GM06990 (cell line): Measurements from ENCODE around the gene MIEN1.

Experiments used
- DNase-seq: peaks from one replicate; pipeline ENCODE4 v3.0.0-alpha.2; 2011; ENCODE audit not compliant: insufficient read length; ENCODE audit errors: extremely low read depth
- H3K27me3 ChIP-seq: replicated peaks from 2 replicates; pipeline ENCODE4 v1.6.0; 2011; ENCODE audit warnings: low read length; ENCODE audit not compliant: control insufficient read depth, insufficient read depth
- H3K36me3 ChIP-seq: 2 replicates; pipeline ENCODE4 v1.5.1; 2011; ENCODE audit warnings: low read length; ENCODE audit not compliant: control insufficient read depth, insufficient read depth
- H3K4me3 ChIP-seq: replicated peaks from 2 replicates; pipeline ENCODE4 v1.5.1; 2011; ENCODE audit warnings: low read depth, mild to moderate bottlenecking, control low read depth, low read length
- TF ChIP-seq, protein P1 (sequence below): IDR thresholded peaks from 2 replicates; pipeline ENCODE4 v1.5.1; 2011; ENCODE audit warnings: low read length, control low read depth, mild to moderate bottlenecking, inconsistent platforms; ENCODE audit not compliant: insufficient read depth, poor library complexity, severe bottlenecking

The MIEN1 gene

DNA sequence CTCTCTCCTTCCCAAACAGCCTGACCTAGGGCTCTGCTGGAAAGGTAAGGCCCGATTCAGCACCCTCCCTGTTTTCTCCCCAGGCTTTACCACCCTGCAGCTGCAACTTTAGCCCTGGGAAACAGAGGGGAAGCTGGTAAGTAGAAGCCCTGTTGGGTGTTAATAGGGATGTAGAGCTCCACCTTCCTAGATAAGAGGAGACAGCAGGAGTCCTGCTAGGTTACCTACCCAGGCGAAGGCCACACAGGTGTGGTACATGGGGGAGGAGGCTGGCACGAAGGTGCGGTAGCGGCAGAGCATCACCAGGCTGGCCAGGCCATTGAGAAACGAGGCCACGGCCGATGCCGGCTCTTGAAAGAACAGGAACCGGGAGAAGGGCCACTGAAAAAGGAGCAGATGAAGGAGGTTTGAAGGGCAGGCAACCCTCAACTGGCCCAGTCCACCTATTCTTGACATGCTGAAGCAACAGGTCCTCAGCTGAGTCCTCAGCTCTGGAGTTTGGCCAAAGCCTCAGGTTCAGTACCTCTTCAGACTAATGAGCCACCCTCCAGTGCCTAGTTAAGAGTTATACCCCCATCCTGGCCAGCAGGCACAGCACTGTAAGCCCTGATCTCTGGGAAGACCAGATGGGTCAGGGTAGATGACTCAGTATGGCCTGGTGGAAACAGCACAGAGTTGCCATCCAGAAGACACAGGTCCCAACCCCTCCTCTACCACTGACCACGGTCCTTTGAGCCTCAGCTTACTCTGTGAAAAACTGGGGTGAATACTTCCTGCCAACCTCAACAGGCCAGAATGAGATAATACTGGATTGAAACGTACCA is 45.8 kb downstream of the MIEN1 start:
- DNase-seq: no peak
- Histone ChIP-seq H3K4me3 (no peak overlapping the region), H3K36me3 (no peaks in the 10 kb centered on the region; the same call in 1 of the 2 replicates), H3K27me3 (no peaks in the 10 kb centered on the region)
- TF ChIP-seq, protein P1, sequence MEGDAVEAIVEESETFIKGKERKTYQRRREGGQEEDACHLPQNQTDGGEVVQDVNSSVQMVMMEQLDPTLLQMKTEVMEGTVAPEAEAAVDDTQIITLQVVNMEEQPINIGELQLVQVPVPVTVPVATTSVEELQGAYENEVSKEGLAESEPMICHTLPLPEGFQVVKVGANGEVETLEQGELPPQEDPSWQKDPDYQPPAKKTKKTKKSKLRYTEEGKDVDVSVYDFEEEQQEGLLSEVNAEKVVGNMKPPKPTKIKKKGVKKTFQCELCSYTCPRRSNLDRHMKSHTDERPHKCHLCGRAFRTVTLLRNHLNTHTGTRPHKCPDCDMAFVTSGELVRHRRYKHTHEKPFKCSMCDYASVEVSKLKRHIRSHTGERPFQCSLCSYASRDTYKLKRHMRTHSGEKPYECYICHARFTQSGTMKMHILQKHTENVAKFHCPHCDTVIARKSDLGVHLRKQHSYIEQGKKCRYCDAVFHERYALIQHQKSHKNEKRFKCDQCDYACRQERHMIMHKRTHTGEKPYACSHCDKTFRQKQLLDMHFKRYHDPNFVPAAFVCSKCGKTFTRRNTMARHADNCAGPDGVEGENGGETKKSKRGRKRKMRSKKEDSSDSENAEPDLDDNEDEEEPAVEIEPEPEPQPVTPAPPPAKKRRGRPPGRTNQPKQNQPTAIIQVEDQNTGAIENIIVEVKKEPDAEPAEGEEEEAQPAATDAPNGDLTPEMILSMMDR: no peak

DNA sequence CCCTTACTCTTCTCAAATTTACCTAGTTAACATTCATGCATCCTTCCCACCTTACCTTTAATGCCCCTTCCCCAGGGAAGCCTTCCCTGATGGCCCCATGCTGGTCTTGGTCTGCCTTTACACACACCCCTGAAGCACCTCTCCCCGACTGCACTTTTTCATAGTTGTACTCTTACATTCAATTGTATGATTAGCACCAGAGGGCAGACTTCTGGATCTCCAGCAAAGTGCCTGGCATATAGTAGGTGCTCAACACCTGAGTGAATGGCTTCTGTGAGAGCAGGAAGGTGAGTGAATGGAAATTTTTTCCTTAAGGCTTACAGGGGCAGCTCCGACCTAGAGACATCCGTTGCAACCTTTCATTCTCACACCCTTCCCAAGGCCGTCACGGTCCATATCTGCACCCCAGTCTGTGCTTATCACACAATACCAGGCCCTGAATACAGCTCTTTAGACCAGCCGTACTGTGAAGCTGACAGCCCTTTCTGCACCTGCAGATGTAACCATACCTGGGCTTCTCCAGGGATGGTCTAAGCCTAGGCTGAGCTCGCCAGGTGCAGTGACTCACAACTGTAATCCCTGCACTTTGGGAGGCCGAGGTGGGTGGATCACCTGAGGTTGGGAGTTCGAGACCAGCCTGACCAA is 46.9 kb downstream of the MIEN1 start:
- H3K36me3 ChIP-seq: no peaks in the 10 kb centered on the region; the same call in 1 of the 2 replicates
- no peak for DNase-seq

GRCh38 chr17:39679521-39680192 is 50.7 kb downstream of the MIEN1 start:
- DNase-seq: no peak
- Histone ChIP-seq H3K27me3 (no peaks in the 10 kb centered on the region), H3K36me3 (no peaks in the 10 kb centered on the region; the same call in 1 of the 2 replicates), H3K4me3 (no peak overlapping the region)
- TF ChIP-seq, protein P1: no peak

More for the DNA sequence above, 46.9 kb downstream of the MIEN1 start:
- Histone ChIP-seq H3K27me3 (no peaks in the 10 kb centered on the region), H3K4me3 (no peak overlapping the region)
- TF ChIP-seq, protein P1: no peak
